Activated naive CD8-positive, alpha-beta T cell treated with anti-CD3 and anti-CD28 coated beads, Interleukin-2, amount 50 U/mL, for 16 hours (primary cell): Measurements from ENCODE around the gene LRRC25.

ENCODE experiments used
- DNase-seq: peaks from one replicate; pipeline ENCODE4 v3.0.0-alpha.2; 2020; ENCODE audit warnings: low read depth, low spot score

LRRC25 gene

DNA sequence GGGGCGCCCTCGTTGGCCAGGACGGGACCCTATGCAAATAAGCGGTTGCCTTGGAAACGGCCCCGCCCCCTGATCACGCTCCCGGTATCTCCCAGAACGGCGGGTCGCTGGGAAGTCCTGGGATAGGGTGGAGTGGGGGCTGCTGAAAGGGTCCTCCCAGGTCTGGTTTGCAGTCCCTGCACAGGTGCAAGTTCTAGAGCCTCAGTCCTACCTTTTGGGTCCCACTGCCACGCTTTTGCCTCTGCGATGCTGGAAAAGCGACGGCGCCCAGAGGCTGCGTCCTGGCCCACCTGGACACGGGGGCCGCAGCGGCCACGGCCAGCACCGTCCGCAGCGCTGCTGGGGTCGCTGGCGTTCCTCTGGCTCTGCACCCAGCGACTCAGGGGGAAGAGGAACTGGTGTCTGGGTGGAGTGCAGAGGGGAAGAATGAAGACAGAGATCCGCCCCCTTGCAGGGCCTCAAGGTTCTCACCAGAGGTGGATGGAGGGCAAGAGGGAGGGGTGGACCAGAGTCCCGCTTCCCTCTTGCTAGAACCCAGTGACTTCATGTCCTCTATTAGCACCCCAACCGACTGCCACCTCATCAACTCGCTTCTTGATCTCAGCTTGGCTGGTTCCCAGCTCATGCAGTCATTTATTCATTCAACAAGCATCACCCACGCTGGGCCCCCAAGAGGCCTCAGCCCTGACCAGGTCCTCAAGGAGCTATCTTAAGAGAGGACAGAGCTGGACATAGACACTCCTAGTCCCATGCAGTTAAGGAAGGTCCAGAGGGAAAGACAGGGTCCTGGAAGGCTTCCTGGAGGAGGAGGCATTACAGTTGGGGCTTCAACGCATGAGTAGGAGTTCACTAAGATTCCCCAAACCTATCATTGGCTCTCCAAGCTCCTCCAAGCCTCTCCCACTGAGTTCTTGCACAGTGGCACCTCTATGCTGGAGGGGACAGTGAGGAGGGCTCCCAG, at the start of gene LRRC25:
Gene LRRC25, minus strand, starts transcription at position 381 of the 961 bp plus-strand sequence. CDS start 659 bp downstream, outside the sequence.
- DNase-seq = no peak

DNA sequence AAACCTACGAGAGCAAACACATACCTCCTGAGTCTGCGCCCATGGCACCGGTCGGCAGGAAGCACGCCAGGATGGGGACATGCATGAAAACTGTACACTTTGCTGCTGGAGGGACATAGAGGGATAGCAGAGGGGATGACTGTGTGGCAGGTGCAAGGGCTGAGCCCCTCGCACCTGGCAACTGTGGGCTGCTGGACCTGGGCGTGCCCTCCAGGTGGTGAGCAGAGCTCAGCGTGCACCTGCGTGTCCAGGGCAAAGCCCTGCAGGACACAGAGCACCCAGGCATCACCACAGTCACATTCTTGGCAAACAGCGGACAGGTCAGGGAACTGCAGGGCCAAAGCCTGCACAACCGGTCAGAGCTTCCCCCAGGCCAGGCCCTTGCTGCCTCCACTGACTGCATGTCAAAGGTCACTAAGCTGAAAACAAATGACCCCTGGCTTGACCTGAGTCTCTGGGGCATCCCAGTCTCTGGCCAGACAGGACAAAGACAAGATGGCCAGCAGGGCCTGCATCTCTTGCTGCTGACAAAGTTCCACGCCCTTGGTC, 49.5 kb upstream of the LRRC25 start:
- no peak for DNase-seq

DNA sequence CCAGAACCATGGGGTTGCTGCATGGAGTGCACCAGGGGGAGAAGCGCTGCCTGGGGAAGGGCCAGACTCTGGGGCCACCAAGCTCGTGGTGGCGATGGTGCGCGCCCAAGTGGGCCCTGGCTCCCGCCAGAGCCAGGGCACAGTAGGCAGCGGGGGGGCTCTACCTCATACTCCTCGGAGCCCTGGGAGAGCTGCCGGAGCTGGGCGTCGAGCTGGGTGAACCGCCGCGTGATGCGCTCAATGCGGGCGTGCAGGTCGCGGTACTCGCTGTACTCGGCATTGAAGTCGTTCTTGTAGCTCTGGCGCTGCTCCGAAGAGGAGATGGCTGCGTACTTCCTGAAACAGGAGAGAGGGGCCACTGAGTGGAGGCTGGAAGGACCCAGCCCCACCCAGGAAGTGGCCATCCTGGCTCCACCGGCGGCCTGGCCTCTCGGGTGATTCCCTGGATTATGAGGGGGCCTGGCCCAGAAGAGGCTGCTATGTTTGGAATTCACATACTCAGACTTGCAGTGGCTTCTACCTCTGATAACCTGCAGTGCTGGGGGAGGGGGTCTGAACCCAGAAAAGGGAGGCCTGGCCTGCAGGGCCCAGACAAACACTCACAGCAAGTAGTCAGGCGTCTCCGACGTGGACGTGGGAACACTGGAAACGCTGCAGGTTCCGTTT, 48.9 kb upstream of the LRRC25 start:
- no peak for DNase-seq

DNA sequence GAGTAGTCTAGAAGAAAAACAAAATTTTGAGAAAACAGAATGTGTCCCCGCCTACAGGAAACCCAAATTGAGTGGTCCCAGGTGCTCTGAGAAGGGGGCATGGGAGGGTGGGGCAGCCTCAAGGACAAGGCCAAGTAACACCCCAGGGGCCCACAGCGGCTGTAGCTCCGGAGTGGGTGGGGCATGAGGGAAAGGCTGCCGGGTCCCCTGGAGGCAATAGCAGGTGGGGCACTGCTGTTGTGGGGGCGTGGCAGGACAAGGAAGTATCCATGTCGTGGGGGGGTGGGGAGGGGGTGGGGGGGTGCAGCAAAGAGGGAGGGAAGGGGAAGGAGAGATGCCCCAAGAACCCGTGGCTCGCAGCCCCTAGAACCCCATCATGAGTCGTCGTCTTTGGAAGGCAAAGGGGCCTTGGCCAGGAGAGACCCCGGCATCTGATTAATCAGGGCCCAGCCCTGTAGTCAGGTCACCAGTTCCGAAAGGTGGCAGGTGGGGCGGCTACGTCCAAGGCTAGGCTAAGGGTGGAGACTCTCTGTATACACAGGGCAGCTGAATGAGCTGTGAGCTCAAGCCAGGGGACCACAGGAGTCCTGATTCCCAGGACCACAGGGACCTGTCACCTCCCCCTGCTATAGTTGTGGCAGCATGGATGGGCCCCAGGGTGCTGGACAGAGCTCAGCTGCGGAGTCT, 48.0 kb upstream of the LRRC25 start:
- no peak for DNase-seq

DNA sequence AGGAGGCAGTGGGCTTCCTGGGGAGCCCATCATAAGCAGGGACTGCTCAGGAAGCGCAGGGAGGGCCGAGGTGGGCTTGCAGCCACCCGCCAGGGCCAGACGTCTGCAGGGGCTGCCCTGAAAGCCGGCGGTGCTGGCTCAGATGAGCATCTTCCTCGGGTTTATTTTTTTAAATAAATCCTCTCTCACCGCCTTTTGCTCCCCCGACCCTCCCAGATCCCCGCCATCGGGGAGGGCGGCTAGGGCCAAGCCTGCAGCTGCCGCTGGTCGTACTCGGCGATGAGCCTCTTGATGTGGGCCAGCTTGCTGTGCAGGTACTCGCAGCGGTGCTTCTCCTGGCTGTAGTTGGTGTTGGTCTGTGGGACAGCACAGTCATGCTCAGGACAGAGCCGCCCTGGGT, 47.1 kb upstream of the LRRC25 start:
- DNase-seq = no peak

DNA sequence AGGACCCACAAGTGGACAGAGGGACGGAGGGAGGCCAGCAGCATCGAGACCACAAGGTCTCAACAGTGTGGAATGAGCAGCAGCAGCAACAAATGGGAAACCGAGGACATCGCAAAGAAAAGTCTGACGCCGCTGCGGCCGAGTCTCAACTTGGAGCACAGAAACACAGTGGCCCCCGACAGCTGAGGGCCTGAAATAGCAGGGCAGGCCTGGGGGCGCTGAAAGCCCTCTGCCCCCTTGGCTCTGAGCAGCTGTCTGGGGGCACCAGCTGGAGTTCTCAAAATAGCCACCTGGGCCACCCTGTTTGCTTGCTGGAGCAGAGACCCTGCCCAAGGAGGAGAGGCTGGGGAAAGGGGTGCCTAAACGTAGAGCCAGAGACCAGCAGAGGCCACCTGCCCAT, 46.4 kb upstream of the LRRC25 start:
- DNase-seq = no peak

DNA sequence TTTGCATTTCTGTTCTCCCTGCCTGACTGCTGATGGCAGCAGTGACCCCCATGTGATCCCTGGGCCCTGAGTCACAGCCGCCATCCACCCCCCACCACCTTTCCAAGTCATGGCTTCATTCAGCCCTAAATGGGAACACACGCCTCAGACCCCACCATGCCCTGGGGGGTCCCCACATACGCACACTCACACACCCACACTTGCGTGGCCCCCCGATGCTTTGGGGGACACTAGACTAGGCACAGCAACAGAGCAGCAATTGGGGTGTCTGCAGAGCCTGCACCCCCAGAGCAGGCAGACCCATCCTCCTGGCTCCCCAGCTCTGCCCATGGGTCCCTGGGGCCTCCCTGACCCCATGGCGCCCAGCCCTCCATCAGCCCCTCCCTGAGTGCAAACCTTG, 46.0 kb upstream of the LRRC25 start:
- DNase-seq = no peak

DNA sequence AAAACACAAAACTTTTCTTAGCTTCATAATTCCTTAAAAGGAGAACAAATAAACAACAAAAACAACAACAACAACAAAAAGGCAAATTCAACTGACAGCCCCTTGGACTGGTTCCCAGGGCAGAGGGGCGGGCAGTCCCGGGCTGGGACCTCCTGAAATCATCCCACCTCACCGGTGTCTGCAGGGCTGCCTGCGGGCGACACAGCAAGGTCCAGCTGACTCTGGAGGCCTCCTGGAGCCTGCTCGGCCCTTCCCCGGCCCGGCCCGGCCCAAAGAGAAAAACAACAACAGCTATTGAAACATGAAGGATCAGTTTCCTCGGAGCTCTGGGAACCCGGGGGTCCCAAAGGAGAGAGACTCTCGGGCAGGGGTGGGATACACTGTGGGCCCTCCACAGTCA, 45.5 kb upstream of the LRRC25 start:
- DNase-seq = no peak

DNA sequence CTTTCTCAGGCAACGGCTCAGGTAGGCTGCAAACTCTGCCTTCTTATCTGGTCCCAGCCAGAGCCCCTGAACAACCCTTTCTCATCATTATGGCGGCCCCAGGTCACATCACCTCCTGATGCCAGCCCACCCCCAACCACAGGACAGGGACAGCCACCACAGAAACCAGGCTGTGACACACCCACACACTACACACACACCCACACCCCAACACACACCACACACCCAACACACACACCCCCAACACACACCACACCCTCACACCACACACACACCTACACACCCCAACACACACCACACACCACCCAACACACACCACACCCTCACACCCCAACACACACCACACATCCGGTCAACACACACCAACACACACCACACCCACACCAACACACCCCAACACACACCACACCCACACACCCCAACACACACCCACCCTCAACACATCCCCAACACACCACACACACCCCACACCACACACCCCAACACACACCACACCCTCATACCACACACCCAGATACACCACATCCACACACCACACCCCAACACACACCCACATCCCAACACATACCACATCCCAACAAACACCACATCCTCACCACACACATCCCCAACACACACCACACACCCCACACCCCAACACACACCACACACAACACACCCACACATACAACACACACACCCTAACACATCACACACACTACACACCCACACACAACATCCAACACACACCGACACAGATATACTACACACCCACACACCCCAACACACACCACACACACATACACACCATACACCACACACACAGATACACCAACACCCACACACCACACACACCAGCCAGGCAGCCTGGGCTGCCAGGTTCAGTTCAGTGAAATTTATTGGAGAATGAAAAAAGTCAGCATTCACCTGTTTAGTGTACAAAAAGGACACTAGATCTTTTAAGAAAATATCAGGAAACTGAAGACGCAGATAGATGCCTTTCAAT, 44.7 kb upstream of the LRRC25 start:
- DNase-seq = no peak

DNA sequence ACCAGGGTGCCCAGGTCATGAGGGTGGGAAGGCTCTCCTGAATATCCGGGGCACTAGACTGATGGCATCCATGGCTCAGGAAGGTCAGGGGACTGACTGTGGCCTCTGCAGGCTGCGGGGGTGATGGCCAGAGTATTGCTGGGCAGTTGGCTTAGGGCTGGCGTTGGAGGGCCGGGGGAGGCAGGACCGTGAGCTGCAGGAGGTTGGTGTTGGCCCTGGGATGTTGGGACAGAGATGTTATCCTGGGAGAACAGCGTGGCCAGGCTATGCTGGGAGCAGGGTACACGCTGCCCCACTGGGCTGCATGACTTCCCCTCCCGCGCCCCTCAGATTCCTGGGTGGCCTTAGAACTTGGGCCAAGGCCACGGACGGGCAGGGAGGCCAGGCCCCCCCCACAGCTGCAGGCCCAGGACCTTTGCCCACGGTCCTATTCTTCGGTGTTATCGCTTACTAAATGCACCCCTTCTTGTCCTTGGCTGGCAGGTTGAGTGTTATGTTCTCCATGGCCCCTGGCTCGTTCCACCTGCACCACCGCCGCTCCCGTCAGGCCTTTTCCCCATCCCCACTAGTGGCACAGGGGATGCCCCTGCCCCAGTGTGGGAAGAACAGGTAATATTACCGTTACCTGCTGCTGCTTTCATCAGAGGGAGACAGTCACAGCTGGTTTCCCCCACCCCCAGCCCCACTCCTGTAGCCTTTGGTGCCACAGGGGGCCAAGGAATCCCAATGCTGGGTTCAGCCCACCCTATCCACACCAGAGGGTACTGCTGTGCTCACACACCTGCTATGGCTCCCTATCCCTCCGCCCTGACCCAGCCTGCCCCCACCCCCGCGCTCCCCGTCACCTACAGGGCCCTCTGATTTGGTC, 43.7 kb upstream of the LRRC25 start:
- no peak for DNase-seq

DNA sequence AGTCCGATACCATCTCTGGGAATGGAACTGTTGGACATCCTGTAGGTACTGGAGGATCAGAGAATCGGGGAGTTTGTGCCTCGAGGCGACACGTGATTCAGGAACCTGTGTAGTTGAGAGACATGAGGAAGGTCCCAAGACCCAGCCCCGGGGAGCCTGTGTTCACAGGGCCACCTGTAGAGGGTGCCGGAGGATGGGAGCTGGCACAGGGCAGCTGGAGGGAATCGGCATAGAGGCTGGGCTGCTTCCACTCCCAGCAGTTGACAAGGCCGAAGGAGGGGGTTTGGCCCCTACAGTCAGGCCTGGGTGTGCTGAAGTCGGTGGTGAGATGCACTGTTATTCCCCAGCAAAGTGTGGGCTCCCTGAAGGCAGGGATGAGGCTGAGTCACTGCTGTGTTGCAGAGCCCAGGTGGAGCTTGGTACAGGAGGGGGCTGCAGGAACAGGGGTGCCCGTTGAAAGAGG, 43.0 kb upstream of the LRRC25 start:
- DNase-seq = no peak

DNA sequence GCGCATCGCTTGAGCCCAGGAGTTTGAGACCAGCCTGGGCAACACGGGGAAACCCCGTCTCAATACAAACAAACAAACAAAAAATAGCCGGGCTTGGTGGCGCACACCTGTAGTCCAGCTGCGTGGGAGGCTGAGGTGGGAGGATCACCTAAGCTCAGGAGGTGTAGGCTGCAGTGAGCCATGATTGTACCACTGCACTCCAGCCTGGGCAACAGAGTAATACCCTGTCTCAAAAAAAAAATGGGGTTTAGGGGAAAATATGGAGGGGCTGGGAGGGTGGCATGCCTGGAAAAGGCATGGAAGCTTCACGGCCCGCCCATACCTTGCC, 42.5 kb upstream of the LRRC25 start:
- DNase-seq = no peak

DNA sequence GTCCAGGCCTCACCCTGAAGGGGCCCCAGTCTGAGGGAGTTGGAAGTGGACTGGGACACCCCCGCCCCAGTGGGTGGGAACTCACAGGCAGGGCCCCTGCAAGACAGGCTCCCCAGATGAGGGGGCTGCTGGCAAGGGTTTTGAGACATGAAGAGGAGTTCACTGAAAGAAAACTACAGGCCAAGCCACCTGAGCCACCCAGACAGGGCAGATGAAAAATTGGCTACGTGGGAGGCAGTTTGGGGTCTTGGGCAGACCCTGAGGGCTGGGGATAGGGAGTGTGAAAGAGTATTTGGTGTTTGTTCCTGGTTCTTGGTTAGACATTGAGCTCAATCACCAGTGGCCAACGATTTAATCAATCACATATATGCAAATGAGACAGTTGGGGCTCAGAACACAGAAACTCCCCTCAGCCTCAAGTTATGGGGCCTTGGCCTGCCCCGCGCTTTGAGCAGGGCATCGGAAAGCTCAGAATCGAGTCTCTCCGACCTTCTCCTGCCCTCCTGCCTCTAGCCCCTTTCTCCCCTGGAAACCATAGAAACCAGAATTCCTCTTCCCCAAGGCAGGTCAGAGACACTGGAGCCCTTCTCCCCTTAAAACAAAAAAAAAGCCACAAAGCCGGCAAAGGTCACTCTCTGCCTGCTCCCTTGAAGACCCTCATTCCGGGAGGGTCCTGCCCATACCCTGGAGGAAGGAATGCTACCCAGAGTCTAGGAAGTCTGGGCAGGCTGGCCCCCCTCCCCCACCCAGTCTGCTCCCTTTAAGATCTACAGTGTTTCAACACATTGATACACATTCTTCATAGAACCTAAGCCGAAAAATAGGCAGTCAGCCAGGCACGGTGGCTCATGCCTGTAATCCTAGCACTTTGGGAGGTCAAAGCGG, 41.8 kb upstream of the LRRC25 start:
- DNase-seq = no peak

DNA sequence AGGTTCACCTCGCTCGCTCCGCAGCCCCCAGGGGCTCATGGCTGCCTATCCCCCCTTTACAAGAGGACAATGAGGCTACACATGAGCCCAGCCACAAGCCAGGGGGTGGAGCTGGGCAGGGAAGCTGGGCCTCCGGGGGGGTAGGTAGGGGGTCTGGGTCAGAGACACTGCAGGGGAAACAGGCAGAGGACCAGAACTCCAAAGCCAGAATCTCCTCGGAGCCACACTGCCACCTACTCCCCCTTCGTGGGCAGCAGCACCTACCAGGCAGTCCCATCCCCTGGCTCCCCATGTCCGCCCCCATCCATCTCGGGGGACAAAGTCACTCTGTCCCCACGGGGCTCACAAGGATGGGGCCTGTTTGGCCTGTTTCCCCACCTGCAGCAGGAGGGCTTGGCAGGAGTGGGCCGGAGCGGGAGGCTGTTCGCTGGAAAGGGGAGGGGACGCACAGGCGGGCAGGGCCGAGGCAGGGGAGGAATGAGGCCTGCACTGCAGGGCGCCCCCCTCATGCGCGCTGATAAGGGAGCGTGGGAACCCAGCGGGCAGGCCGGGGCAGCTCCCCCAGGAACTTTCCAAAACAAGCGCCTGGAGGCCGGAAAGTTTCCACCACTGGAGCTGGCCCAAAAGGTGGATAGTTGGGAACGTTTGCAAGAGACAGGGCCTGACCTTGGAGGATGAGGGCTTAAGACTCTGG, 41.1 kb upstream of the LRRC25 start:
- no peak for DNase-seq

DNA sequence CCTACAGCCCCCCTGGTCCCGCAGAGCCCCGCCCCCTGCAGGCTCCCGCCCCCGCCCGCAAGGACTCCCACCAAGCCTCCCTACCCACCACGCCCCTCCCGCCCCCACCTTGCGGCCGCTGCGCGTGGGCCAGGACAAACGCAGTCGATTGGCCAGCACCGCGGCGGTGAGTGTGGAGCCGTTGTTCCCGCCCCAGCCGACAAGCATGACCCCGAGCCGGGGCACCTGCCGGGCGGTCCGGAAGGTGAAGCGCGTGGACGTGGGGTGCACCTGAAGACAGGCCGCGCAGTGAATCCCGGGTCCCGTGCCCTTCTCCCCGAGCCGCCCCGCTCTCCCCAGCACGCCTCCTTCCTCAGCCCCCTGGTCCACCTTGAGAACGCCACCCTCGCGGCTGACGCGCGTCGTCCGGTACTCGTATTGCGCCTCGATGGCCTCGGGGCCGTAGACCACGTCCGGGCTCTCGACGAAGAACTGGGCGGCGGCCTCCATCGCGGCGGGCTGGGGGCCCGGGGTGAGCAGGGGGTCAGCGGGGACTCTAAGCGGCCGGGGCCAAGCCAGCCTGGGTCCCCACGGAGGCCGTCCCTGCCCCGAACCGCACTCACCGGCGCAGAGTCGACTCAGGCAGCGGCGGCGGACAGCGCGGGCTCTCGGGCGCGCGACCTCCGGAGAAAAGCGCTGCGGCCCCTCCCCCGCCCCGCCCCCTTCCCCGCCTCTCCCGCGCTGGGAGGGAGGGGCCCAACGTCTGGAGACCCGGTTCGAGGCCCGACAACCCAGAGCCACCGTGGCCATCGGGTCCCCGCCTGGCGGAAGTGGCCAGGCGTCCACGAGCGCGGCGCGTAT, 40.3 kb upstream of the LRRC25 start, which contains the start of gene ISYNA1:
Gene ISYNA1, minus strand, starts transcription at position 643 of the 840 bp plus-strand sequence. Its CDS starts 154 bp downstream, at position 489.
- no peak for DNase-seq

DNA sequence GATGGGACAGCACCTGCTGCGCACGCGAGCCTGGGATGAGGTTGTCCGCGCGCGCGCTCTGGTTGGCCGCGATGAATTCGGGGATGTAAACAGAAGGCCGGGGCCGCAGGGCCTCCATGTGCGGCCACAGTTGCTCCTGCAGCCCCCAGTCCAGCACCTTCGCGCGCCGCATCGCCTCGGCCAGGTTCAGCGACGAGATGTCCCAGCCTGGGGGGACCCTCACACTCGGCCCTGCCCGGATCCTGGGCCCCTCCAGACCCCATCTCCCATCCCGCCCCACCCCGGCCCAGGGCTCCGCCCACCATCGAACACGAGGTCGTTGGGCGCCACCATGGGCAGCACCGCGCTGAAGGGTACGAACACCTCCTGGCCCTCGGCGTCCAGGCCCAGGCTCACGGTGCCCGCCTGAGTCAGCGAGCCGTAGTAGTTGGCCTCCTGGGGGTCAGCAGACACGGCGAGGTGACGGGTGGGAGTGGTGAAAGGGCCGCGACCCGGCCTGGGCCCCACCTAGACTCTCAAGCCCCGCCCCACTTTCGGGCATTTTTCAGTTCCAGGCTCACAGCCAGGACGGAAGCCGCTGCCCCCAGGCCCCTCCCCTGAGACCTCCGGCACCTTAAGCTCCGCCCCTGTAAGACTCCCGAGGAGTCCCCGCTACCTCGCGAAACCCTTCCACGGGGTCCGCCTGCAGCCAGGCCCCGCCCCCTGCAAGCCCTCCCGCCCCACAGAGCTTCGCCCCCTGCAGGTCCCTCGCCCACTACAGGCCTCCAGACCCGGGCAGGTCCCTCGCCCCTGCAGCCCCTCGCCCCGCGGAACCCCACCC, 39.5 kb upstream of the LRRC25 start:
- DNase-seq = peak; percentile 68
